GM12865 (cell line): ENCODE measurements around the gene B3GAT1.

Experiments used
- DNase-seq: peaks from one replicate; pipeline ENCODE4 v3.0.0; 2010; ENCODE audit warnings: low read depth
- H3K4me3 ChIP-seq: 2 replicates; pipeline ENCODE4 v1.5.1; 2011; ENCODE audit warnings: mild to moderate bottlenecking, low read depth, low read length, control low read depth
- CTCF ChIP-seq: IDR thresholded peaks from 2 replicates; pipeline ENCODE4 v1.5.1; 2011; ENCODE audit warnings: low read length, control low read depth, low read depth, inconsistent platforms; ENCODE audit not compliant: insufficient read depth; ENCODE audit errors: missing control alignments

B3GAT1 gene

GRCh38 chr11:134382257-134382656 lies 29.8 kb downstream of the B3GAT1 start:
- DNase-seq = no peak
- TF ChIP-seq CTCF = no peak
- H3K4me3 ChIP-seq = no peak overlapping the region

DNA sequence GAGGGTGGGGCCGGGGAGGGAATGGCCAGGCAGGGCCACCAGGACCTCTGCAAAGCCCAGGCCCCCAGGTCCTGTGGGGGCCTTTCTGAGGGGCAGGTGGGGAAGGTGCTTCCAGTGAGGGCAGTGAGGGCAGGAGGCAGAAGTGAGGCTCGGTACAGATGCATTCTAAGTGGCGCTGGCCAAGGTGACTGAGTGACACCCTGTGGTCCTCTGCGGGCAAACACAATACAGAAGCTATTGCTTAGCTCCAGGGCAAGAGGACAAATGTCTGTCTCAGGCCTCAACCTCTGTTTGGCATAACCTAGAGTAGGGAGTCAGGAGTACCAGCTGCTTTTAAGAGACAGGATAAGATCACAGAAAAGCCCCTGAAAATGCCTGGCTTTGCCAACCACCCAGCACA lies 31.3 kb downstream of the B3GAT1 start:
- no peak overlapping the region for H3K4me3 ChIP-seq
- TF ChIP-seq CTCF = no peak
- no peak for DNase-seq

DNA sequence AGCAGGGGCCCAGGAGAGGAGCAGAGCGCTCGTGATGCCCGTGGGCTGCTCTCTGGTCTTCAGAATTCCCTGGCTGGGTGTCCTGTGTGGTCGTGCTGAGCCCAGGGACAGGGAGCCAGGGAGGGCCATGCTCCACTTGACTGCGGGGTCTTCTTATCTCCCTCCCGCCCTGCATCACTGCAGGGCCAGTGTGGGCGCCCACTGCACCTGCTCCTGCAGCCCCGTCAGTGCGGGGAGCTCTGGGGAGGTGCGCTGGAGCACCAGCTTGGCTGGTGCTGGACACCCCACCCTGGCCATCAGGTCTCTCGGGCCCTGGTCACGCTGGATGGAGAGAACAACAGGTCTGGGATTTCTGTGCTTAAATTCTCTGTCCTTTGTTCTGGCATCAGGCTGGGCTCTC lies 31.8 kb downstream of the B3GAT1 start:
- no peak for TF ChIP-seq CTCF
- no peak for DNase-seq
- no peak overlapping the region for H3K4me3 ChIP-seq

DNA sequence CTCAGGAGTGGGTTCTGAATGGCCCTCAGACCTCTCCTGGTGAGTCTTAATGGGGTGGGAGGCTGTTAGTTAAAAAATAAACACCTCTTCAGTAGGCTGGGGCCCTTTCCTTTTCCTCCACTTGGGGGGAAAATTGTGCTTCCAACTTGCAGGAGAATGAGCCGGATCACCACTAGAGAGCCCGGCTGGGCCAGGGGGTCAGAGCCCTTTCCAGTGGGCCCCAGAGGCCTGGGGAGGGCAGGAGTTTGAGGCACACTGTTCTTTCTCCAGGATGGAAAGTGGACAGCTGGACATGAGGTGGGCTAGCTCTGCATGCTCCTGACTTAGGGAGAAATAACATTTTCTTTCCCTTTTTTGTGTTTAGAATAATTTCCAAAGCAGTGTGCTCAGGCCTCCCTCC lies 32.8 kb downstream of the B3GAT1 start:
- H3K4me3 ChIP-seq = no peak overlapping the region
- no peak for DNase-seq
- no peak for TF ChIP-seq CTCF

- no peak for TF ChIP-seq CTCF
- no peak overlapping the region for H3K4me3 ChIP-seq
- no peak for DNase-seq
These were observed 34.2 kb downstream of the B3GAT1 start for GRCh38 chr11:134377876-134378275.

DNA sequence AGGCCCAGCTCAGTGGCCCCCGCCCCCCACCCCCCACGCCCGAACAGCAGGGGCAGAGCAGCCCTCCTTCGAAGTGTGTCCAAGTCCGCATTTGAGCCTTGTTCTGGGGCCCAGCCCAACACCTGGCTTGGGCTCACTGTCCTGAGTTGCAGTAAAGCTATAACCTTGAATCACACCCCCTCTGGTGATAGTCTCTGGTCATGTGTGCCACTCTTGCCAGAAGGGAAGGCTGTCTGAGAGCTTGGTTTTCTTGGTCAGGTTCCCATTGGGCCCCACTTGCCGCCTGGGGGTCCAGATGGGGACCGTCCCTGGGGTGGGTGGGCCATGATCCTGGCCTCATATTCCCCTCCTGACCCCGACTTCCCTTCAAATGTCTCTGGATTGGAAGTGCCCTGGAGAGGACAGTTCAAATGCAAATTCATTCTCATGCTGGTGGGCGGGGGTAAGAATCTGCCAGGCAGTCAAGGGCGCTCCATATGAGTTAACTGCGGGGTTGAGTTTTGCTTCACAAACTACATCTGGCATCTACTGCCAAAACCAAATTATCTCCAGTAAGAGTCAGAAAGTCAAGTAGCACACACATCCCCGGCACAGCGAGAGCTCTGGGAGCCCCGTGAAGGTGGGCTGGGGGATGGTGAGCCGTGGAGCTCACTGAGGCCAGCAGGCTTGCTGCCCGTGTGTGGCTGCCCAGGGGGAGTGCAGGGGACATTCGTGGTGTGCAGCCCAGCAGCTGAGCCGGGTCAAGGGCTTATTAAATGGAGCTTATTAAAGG lies 35.7 kb downstream of the B3GAT1 start:
- DNase-seq = no peak
- H3K4me3 ChIP-seq = no peak overlapping the region
- no peak for TF ChIP-seq CTCF

DNA sequence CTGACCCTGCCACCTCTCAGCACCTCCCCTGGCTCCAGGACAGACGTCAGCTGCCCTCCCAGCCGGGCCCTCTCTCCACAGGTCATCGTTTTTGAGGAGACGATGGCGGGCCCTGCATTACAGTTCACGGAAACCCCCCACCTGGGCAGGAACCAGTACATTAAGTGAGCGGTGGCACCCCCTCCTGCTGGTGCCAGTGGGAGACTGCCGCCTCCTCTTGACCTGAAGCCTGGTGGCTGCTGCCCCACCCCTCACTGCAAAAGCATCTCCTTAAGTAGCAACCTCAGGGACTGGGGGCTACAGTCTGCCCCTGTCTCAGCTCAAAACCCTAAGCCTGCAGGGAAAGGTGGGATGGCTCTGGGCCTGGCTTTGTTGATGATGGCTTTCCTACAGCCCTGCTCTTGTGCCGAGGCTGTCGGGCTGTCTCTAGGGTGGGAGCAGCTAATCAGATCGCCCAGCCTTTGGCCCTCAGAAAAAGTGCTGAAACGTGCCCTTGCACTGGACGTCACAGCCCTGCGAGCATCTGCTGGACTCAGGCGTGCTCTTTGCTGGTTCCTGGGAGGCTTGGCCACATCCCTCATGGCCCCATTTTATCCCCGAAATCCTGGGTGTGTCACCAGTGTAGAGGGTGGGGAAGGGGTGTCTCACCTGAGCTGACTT lies 37.0 kb downstream of the B3GAT1 start:
- H3K4me3 ChIP-seq = no peak overlapping the region
- DNase-seq = no peak
- TF ChIP-seq CTCF = no peak
